HG02571 (cell line): ENCODE measurements around the gene TMEM35B.
"Not testable (repeated sequence)": the region's sequence is repeated elsewhere in the genome, so short reads cannot be mapped to it uniquely, and the experiment has no call there.

Source experiments
- ATAC-seq: cut with Tn5 transposase; IDR thresholded peaks from one replicate; pipeline ENCODE4 v1.9.1; 2021; ENCODE audit warnings: mild to moderate bottlenecking, moderate library complexity; ENCODE audit not compliant: unreplicated experiment

The TMEM35B gene

DNA sequence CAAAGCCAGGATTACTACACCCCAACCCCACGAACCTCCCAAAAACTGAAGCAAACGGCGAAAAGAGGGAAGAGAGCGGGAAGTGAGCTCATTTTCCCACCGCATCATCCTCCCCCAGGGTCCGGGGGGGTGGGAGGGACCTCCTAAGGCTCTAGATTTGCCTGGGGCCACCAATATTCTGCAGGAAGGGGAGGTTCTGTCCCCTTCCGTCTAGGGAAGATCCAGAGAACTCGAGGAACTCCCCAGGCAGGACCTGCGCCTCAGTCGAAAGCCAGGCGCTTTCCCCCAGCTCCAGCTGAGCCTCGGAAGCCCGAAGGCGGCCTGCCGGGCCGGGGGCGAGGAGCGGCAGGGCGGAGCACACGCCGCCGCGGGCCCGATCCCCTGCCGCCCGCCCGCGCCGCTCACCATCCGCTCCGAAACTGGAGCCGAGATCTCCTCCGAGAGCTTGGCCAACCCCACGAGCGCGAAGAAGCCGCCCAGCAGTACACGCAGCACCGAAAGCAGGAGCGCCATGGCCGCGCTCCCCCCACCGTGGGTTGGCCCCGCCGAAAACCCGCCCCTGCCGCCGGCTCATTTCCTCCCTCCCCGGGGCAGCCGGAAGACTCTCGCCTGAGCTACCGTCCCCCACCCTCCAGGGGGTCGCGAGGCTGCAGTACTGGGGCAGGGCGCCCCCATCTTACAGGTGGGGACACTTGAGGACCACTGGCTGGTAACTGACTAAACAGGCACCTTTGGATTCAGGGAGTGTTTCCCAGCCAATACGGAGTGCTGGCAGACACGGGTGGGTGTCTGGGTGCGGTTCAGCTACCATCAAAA is at the start of gene TMEM35B:
TSS of gene TMEM35B (minus strand) at position 555 of the 816 bp plus-strand sequence. CDS start at position 513, 42 bp downstream.
- peak; percentile 74 for ATAC-seq

GRCh38 chr1:35033346-35033745 is 48.2 kb upstream of the TMEM35B start:
- no peak for ATAC-seq

- no peak for ATAC-seq
These were observed 47.2 kb upstream of the TMEM35B start for GRCh38 chr1:35032384-35032739.

DNA sequence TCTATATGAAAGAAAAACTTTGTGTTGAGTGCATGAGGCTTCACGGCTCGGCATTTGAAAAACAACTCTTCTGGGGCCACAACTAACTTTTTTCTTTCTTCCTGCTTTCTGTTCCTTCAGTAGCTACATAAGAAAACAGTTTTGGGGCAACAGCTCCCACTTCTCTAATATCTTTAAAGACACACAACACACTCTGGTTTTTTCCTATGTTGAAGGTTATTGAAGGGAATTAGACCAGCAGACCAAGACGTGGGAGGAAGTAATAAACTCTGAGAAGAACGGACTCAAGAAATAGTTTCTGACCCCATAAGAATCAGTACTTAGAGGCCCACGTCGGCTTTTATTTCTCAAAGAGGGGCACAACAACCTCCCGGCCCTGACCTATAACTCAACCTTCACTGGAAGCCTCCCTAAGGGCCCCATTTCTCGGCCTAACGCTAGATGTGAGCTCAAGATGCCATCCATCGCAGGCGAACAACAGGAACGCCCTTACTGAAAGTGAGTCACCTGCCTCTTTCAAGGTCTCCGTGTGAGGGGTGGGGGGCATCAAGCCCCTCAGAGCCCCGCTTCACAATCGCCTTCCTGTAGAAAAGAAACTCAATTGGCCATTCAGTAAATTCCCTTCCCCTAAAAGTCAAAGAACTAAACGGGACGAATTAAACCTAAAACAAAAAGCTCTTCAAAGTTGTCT is 45.8 kb upstream of the TMEM35B start:
- no peak for ATAC-seq

DNA sequence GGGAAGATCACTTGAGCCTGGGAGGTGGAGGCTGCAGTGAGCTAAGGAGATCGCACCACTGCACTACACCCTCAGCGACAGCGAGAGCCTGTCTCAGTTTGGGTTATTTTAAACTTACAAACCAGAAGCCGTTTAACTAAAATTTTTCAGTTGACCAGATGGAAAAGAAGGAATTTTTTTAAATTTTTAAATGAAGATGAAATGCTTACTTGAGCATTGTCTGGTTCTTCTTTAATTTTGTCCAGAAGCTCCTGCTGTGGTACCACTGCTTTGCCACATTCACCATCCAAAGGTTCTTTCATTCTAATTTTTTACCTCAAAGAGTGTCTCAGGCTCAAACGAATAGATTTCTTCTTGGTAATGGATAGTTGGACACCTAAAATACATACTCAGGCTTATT is 45.2 kb upstream of the TMEM35B start:
- no peak for ATAC-seq

DNA sequence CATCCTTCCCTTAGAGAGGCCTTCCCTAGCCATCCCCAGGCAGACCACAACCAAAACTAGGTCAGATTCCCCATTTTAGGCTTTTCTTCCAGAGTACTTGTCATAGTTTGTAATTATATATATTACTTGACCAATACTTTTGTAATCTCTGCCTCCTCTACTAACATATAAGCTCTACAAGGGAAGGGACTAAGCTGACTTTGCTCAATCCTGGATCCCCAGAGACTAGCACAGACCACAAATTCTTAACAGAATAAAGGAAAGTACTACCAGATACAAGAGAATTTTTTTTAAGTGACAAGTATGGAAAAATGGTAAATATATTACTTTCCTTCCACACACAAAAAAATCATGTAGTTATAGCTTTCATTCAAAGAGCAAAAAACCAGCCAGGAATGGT is 44.6 kb upstream of the TMEM35B start:
- ATAC-seq, result no peak

DNA sequence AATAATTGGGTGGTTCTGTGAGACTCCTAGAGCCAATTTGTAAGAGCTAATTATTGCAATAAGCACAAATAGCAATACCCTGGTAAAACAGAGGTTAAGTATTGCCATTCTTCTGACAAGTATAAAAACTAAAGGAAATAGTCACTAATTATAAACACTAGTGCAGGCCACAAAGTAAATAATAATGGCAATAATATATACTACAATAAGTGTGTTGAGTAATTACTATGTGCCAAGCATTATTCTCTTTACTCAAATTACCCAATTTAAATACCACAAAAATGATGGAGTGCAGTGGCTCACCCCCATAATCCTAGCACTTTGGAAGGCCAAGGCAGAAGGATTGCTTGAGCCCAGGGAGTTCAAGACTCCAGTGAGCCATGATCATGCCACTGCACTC is 31.3 kb upstream of the TMEM35B start:
- no peak for ATAC-seq

DNA sequence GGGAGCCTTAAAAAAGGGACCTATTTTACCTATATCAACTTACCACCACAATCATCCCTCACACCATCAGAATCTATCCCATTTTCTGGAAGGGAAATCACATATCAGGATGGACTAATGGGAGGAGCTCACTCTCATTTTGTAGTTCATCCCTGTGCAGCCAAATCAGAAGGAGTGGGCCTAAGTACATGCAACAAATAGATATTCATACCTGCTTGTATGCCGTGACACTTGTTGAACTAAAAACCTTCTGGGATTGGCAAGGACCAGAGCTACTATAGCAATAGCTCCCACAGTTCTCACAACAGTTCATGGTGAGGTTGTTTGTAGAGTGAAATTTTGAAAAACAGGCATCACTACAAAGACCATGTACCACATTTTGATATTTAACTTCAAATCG is 29.3 kb upstream of the TMEM35B start:
- ATAC-seq, result no peak

DNA sequence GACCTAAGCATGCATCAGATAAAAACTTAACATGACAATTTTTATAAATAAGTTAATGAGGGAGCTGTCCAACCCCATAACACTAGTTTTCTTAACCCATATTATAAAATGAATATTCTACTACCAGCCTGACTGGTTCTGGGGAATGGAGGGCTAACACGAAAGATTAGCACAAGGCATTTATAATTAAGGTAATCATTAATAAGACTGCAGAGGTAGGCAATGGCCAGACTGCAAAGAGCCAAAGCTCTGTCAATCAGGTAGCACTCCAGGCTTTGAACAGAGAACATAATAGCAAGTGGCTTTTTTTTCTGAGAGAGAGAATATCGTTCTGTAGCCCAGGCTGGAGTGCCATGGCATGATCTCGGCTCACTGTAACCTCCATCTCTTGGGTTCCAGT is 20.6 kb upstream of the TMEM35B start:
- ATAC-seq, result no peak

- ATAC-seq, result no peak
These were observed 16.6 kb upstream of the TMEM35B start for GRCh38 chr1:35001743-35002142.

DNA sequence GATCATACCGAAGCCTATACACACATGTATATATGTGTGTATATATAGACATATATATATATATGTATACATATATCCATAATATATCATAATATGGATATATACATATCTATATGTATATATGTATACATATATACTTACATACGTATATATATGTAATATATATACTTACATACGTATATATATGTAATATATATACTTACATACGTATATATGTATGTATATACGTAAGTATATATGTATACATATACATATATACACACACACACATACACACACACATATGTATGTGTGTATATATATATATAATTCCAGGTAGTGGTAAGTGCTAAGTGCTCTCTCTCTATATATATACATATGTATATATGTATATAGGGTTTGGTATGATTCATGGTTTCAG is 9.7 kb upstream of the TMEM35B start:
- ATAC-seq, result no peak

GRCh38 chr1:34988581-34988980 is 3.4 kb upstream of the TMEM35B start:
- no peak for ATAC-seq

DNA sequence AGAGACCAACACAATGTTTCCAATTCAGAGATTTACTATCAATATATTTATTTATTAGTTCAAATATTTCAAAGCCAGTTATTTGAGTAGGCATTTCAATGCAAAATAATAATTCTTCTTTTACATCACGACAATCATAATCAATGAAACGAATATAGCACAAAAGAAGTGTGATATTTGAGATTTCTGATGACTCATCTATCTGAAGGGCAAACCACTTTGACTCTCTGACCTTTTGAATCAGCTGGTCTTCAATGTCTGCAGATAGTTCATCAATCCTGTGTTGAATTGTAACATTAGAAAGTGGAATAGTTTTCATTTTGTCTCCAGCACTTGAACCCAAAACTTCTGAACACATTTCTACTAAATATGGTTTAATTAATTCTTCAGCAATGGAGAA is 3.0 kb upstream of the TMEM35B start:
- no peak for ATAC-seq

GRCh38 chr1:34987018-34987417 is 1.9 kb upstream of the TMEM35B start:
- ATAC-seq, result no peak

DNA sequence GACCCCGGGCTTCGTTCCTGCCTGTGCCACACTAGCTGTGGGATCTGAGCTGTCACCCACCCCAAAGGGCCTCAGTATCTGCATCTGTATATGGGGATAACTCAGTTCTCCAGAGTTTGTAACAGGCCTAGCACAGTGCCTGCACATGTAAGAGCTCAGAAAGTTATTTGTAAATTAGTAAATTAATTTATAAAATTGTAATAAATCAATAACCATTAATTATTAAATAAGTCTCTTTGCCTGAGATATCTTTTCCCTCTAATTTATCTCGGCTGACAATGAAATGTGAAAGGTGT is 410 bp upstream of the TMEM35B start:
- not testable (repeated sequence) for ATAC-seq

GRCh38 chr1:34984435-34984792 is 733 bp downstream of the TMEM35B start:
- peak; percentile 9 for ATAC-seq

- ATAC-seq, result no peak
These were observed 1.3 kb downstream of the TMEM35B start for GRCh38 chr1:34983700-34984355.

GRCh38 chr1:34982820-34983376 is 2.2 kb downstream of the TMEM35B start:
- ATAC-seq, result no peak

DNA sequence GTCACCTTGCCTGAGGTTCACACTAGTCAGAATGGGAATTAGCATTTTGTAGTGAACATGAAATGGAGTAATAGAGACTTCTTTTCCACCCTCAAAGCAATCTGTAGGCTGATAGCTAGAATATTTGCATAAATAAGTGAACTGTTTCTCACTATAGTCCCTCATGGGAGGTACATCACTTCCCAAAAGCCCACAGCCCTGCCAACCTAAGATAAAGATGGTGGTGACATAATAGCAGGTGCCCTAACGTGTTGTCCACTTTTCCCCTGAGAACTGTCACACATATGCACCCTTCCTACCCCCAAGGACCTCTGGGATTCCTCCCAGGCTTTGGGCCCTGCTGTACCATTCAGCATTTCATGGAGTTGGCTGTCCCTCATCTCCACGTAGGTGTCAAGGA is 4.4 kb downstream of the TMEM35B start:
- ATAC-seq, result no peak

GRCh38 chr1:34978921-34979320 is 6.2 kb downstream of the TMEM35B start:
- ATAC-seq, result no peak

- ATAC-seq, result no peak
These were observed 7.3 kb downstream of the TMEM35B start for GRCh38 chr1:34977858-34978257.

- no peak for ATAC-seq
These were observed 8.0 kb downstream of the TMEM35B start for GRCh38 chr1:34977210-34977471.
